ENCODE measurements around the gene KIRREL2.
"Not testable (repeated sequence)": the region's sequence is repeated elsewhere in the genome, so short reads cannot be mapped to it uniquely, and the experiment has no call there.

The KIRREL2 gene

GRCh38 chr19:35869327-35870123 lies 12.8 kb downstream of the KIRREL2 start:
- DNase-seq (ENCODE audit: low read depth), result no peak

DNA sequence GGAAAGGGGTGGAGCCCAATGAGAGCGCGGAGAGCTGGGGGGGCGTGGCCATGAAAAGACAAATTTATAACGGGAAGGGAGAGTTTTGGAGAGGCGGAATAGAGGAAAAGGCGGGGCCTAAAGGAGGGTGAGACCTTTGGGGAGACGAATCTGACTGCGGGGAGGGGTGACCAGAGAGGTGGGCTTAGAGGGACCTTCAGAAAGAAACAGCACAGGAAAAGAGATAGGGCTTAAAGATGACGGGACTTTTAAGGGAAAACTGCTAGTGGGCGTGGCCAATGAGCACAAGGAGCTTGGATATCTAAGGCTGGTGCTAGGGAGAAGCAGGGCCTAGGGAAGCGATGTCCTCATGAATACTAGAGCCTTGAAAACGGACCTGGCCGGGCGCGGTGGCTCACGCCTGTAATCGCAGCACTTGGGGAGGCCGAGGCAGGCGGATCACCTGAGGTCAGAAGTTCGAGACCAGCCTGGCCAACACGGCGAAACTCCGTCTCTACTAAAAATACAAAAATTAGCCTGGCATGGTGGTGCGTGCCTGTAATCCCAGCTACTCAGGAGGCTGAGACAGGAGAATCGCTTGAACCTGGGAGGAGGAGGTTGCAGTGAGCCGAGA lies 13.5 kb downstream of the KIRREL2 start:
- DNase-seq (ENCODE audit: low read depth), result not testable (repeated sequence)

GRCh38 chr19:35870798-35871197 lies 14.1 kb downstream of the KIRREL2 start:
- DNase-seq (ENCODE audit: low read depth), result no peak

DNA sequence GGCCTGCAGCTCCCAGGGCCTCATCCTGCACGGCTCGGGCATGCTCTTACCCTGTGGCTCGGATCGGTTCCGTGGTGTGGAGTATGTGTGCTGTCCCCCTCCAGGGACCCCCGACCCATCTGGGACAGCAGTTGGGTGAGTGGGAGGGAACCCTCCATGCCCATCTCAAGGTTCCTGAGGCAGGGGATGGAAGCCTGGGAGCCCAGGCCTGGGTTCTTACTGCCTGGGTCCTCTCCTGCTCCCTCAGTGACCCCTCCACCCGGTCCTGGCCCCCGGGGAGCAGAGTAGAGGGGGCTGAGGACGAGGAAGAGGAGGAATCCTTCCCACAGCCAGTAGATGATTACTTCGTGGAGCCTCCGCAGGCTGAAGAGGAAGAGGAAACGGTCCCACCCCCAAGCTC lies 14.9 kb downstream of the KIRREL2 start:
- no peak for DNase-seq (ENCODE audit: low read depth)

- no peak for DNase-seq (ENCODE audit: low read depth)
These were observed 15.5 kb downstream of the KIRREL2 start for GRCh38 chr19:35872180-35872579.

GRCh38 chr19:35874392-35874930 lies 17.8 kb downstream of the KIRREL2 start:
- DNase-seq (ENCODE audit: low read depth), result no peak

DNA sequence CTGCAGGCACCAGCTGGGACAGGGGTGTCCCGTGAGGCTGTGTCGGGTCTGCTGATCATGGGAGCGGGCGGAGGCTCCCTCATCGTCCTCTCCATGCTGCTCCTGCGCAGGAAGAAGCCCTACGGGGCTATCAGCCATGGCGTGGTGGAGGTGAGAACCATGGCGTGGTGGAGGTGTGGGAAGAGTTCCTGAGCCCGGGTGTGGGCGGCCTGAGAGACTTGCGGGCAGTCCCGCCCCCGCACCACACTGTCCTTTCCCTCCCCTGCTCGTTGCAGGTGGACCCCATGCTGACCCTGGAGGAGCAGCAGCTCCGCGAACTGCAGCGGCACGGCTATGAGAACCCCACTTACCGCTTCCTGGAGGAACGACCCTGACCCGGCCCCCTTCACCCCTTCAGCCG lies 22.4 kb downstream of the KIRREL2 start:
- DNase-seq (ENCODE audit: low read depth), result no peak

- DNase-seq (ENCODE audit: low read depth), result peak; percentile 54
These were observed 23.1 kb downstream of the KIRREL2 start for GRCh38 chr19:35879770-35880317.

DNA sequence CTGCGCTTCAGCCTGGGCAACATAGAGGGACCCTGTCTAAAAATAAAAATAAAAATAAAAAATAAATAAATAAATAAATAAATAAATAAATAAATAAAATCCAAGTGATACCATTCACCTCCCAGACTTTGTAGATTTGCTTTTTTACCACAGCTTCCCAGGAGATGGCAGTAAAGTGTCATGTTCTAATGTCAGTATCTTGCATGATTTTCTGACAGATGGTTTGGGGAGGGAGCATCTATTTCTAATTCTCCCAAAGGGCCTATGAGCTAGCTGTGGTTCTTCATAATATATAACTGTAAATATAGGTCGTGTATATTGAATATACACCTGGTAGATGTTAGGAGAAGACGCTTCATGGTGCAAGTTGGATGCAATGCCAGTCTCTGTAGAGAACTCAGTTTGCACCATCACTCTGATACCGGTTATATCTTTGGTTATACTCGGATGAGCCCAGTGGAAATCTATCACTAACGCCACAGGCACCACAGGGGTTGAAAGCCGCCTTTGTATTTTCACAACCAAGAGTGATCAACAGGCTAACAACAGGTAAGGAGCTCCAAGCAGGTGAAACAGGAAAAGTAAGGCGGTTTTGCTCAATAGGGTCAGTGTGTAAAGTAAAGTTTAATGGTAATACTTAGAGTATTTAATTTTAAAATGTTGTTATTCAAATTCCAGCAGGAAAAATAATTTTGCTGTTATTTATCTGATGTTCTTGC lies 25.6 kb downstream of the KIRREL2 start:
- peak; percentile 53 for DNase-seq (ENCODE audit: low read depth)

- no peak for DNase-seq (ENCODE audit: low read depth)
These were observed 27.2 kb downstream of the KIRREL2 start for GRCh38 chr19:35883882-35884281.

DNA sequence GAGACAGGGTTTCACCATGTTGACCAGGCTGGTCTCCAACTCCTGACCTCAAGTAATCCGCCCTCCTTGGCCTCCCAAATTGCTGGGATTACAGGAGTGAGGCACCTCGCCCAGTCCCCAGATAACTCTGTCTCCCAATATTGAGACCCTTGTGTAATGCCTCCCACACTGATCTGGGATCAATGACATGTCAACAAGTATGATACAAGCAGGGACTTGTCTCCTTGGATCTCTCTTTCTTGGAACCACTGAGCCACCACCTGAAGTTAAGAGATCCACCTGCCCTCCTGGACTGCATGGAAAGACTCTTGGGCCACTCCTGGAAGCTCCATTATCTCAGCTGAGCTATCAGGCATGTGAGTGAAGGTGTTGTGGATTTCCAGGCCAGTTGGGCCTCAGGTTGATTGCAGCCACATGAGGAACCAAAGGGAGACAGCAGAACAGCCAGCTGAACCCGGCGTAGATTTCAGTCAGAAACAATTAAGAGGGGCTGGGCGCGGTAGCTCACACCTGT lies 28.6 kb downstream of the KIRREL2 start:
- DNase-seq (ENCODE audit: low read depth), result no peak

DNA sequence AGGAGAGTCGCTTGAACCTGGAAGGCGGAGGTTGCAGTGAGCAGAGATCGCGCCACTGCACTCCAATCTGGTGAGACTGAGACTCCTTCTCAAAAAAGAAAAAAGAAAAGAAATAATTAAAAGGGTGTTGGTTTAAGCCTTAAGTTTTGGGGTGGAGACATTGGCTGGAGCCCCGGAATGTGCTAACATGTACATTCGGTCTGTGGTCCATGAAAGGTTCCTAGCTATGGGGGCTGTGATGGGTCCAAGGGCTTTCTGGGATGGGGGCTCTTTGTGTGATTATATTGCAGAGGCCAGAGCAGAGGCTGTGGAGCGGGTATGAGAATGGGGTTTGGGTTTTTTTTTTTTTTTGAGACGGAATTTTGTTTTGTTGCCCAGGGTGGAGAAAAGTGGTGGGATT lies 29.2 kb downstream of the KIRREL2 start:
- no peak for DNase-seq (ENCODE audit: low read depth)

DNA sequence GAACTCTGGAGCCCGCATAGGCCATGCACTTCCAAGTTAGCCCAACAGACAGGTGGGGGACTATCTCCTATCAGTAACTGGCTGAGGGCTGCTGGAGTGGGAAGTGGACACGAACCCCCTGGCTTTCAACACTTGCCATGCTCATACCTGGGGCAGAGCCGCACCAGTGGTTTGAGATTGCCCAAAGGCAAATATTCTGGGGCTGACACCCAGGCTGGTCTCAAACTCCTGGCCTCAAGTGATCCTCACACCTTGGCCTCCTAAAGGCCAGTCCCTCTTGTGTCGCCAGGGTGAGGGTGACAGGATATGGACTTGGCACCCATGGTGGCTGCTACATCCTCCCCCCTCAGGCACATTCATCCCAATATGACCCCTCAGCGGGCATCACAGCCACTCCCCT lies 30.5 kb downstream of the KIRREL2 start:
- DNase-seq (ENCODE audit: low read depth), result no peak

DNA sequence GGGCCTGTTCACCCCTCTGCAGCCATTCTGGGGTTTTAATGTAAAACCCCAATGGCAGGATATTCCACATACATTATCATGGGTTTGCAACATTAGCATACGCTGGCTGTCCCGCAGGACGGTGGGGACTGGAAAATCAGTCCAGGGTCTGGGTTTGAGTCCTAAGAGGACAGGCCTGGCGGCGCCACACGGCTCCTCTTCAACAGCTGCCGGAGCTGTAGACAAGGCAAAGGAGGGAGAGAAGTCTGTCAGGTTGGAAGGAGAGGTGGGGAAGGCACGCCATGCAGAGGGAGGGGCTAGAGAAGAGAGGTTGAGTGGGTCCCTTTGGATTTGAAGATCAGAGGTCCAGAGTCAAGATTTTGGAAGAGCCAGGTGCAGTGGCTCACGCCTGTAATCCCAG lies 31.7 kb downstream of the KIRREL2 start:
- DNase-seq (ENCODE audit: low read depth), result no peak

GRCh38 chr19:35889370-35890112 lies 32.8 kb downstream of the KIRREL2 start:
- DNase-seq (ENCODE audit: low read depth), result no peak

DNA sequence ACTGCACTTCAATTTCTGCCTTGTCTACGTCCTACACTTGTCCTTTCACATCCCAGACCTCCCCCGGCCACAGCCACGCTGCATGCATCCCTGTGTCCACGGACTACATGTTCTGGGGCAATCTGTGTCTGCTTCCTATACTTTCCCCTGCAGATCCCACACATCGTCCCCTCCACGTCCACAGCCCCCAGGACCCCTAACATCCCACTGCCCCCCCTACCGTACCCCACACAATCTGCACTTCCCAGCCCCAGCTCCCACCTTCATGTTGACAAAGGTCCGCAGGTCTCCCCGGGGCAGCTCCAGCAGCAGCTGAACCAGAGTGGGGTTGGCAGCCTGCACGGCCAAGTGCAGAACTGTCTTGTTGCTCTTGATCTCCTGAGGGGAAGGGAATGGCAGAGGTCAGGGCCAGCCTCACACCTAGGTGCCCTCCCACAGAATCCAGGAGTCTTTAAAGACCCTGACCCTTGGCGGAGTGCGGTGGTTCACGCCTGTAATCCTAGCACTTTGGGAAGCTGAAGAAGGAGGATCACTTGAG lies 33.5 kb downstream of the KIRREL2 start:
- DNase-seq (ENCODE audit: low read depth), result no peak

- DNase-seq (ENCODE audit: low read depth), result not testable (repeated sequence)
These were observed 35.1 kb downstream of the KIRREL2 start for GRCh38 chr19:35891819-35892218.

GRCh38 chr19:35894342-35894741 lies 37.6 kb downstream of the KIRREL2 start:
- no peak for DNase-seq (ENCODE audit: low read depth)

DNA sequence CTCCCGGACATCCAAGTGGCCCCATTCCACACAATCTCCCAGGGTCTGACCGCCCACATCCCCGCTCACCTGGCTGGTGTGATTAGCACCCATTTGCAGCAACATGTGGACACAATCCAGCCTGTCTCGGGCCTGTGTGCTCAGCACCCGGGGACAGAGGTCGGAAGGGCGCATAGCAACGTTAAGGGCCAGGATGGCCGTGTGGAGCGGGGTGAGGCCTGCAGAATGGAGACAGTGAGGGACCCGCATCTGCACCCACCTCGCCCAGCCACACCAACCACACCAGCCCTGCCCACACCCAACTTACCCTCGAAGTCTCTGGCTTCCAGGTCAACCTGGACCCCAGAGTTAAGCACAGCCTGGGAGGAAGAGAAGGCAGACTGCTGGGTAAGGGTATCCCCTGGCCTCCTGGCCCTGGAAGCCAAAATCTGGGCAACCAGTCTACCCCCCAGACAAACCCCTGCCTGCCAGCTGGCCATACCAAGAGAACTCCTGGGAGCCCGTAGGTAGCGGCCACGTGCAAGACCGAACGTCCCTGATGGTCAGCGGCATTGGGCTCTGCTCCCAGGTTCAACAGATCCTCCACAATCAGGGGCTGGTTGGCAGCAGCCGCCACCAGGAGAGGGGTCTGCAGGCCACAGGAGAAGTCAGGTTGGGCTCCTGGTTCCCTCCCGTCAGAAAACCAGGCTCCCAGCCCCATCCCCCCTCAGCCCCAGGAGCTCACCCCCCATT lies 39.4 kb downstream of the KIRREL2 start:
- DNase-seq (ENCODE audit: low read depth), result no peak

GRCh38 chr19:35896643-35897040 lies 39.9 kb downstream of the KIRREL2 start:
- DNase-seq (ENCODE audit: low read depth), result no peak

All from GM04503 (cell line).